IPS DF 4.7 (cell line): Measurements from ENCODE around the gene PLEK.

Experiments
- DNase-seq: peaks from one replicate; pipeline ENCODE4 v3.0.0-alpha.2; 2013; ENCODE audit warnings: low spot score; ENCODE audit errors: extremely low read depth

The PLEK gene

GRCh38 chr2:68414452-68414851 lies 49.4 kb downstream of the PLEK start:
- DNase-seq, result no peak

GRCh38 chr2:68414876-68415275 lies 49.8 kb downstream of the PLEK start:
- no peak for DNase-seq

GRCh38 chr2:68415521-68415920 lies 50.4 kb downstream of the PLEK start:
- no peak for DNase-seq

GRCh38 chr2:68416081-68416675 lies 51.1 kb downstream of the PLEK start:
- DNase-seq, result no peak

GRCh38 chr2:68417926-68418325 lies 52.8 kb downstream of the PLEK start:
- DNase-seq, result no peak

GRCh38 chr2:68418419-68418818 lies 53.3 kb downstream of the PLEK start:
- no peak for DNase-seq

GRCh38 chr2:68418855-68419254 lies 53.8 kb downstream of the PLEK start:
- DNase-seq, result no peak

- DNase-seq, result no peak
Observed at GRCh38 chr2:68420254-68420910, 55.3 kb downstream of the PLEK start.

GRCh38 chr2:68423966-68424650 lies 59.0 kb downstream of the PLEK start:
- DNase-seq, result no peak

GRCh38 chr2:68425503-68425902 lies 60.4 kb downstream of the PLEK start:
- DNase-seq, result no peak

GRCh38 chr2:68426446-68426845 lies 61.4 kb downstream of the PLEK start:
- DNase-seq, result no peak

GRCh38 chr2:68426848-68427579 lies 61.9 kb downstream of the PLEK start:
- DNase-seq, result no peak

- DNase-seq, result no peak
Observed at GRCh38 chr2:68428126-68428525, 63.0 kb downstream of the PLEK start.

- no peak for DNase-seq
Observed at GRCh38 chr2:68428746-68429145, 63.7 kb downstream of the PLEK start.

GRCh38 chr2:68429311-68429826 lies 64.3 kb downstream of the PLEK start:
- no peak for DNase-seq

GRCh38 chr2:68431316-68431972 lies 66.4 kb downstream of the PLEK start:
- DNase-seq, result no peak

GRCh38 chr2:68432696-68433658 lies 67.9 kb downstream of the PLEK start:
- DNase-seq, result no peak

- DNase-seq, result no peak
Observed at GRCh38 chr2:68434981-68435380, 69.9 kb downstream of the PLEK start.

GRCh38 chr2:68435615-68436014 lies 70.5 kb downstream of the PLEK start:
- no peak for DNase-seq

GRCh38 chr2:68436270-68436669 lies 71.2 kb downstream of the PLEK start:
- DNase-seq, result no peak
